ENCODE results near the gene ANKHD1.

ANKHD1 gene

GRCh38 chr5:140401362-140402257 lies at the start of gene ANKHD1:
ANKHD1 (plus strand) TSS chr5:140401833; CDS start chr5:140401968, 135 bp downstream.
- peak; percentile 88 for DNase-seq

- no peak for DNase-seq
Measured at GRCh38 chr5:140355546-140355945, 46.1 kb upstream of the ANKHD1 start.

GRCh38 chr5:140356853-140357725 lies 44.5 kb upstream of the ANKHD1 start:
- no peak for DNase-seq

- DNase-seq: peak; percentile 13
Measured at GRCh38 chr5:140357726-140358093, 43.9 kb upstream of the ANKHD1 start.

- DNase-seq: no peak
Measured at GRCh38 chr5:140358738-140359310, 42.8 kb upstream of the ANKHD1 start.

GRCh38 chr5:140360101-140360500 lies 41.5 kb upstream of the ANKHD1 start, which contains the start of gene SLC4A9:
SLC4A9 (plus strand) TSS chr5:140360194; CDS start chr5:140360237, 43 bp downstream.
- DNase-seq: no peak

GRCh38 chr5:140360681-140361479 lies 40.8 kb upstream of the ANKHD1 start:
- DNase-seq: no peak

GRCh38 chr5:140361901-140362300 lies 39.7 kb upstream of the ANKHD1 start:
- no peak for DNase-seq

GRCh38 chr5:140362311-140362710 lies 39.3 kb upstream of the ANKHD1 start:
- no peak for DNase-seq

- DNase-seq: peak; percentile 25
Measured at GRCh38 chr5:140362875-140363630, 38.6 kb upstream of the ANKHD1 start.

- DNase-seq: no peak
Measured at GRCh38 chr5:140363631-140364471, 37.8 kb upstream of the ANKHD1 start.

- DNase-seq: no peak
Measured at GRCh38 chr5:140364472-140364765, 37.2 kb upstream of the ANKHD1 start.

GRCh38 chr5:140365282-140365681 lies 36.4 kb upstream of the ANKHD1 start:
- no peak for DNase-seq

- DNase-seq: no peak
Measured at GRCh38 chr5:140365941-140366340, 35.7 kb upstream of the ANKHD1 start.

GRCh38 chr5:140366589-140367255 lies 34.9 kb upstream of the ANKHD1 start:
- DNase-seq: no peak

GRCh38 chr5:140367256-140368013 lies 34.2 kb upstream of the ANKHD1 start:
- DNase-seq: no peak

GRCh38 chr5:140371356-140372151 lies 30.1 kb upstream of the ANKHD1 start:
- no peak for DNase-seq

- DNase-seq: peak; percentile 1
Measured at GRCh38 chr5:140372971-140373487, 28.6 kb upstream of the ANKHD1 start.

All from KG1 (cell line).